ENCODE data around the gene RTN4RL1. TPM values are rescaled to one million over a fixed set of nuclear protein-coding genes. Genes with fewer than 3 reads are reported as not detected.

Gene RTN4RL1
- total and polyA plus RNA-seq, 2 of the 13 experiments (the other 11 are each of a cell fraction or from before 2014, with no cell fraction given) = 0.01 TPM; not detected in 1

DNA sequence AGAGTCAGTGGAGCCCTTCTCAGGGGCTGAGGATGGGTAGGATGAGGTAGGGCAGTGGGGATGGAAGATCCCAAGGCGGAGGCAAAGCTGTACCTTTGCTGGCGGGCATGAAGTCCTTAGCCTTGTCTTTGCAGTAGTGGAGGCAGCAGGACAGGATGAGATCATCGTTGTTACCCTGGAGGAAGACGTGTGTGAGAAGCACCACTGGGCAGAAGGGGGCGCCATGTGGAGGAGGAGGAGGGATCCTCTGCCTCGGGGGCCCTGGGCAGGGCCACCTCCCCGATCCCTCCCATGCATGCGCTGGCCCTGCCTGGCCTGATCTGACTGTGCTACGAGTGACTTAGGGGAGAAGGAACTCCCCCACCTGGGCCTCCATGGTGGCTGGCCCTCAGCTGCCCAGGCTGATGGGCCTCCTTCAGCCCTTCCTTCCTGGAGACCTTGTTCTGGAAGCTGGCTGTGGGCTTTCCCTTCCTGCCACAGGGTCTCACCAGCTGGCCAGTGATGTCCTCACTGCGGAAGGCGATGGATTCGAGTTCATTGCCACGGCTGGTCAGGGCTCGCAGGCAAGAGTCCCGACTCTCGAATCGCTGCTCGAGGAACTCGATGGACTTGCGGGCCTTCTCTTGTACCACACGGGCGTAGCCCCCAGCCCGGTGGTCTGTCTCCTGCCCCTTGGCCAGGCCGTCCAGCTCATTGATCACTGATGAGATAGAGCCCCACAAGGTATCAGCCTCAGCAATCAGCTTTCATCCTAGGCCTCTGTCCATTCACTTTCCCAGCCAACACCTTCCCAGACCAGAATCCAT is 40.0 kb upstream of the RTN4RL1 start:
- Histone ChIP-seq H3K27me3 (ENCODE audit: control insufficient read depth in 1 of 2, insufficient read depth in 2 of 2, low read length in 2 of 2) (no peaks in the 10 kb centered on the region), H2AFZ (ENCODE audit: low read length) (no peak overlapping the region), H4K20me1 (ENCODE audit: insufficient read depth, low read length) (no peaks in the 10 kb centered on the region), H3K4me1 (ENCODE audit: insufficient read depth, low read length) (peaks cover 38% of the 10 kb centered on the region), H3K9me3 (ENCODE audit: low read length) (no peaks in the 10 kb centered on the region), H3K27ac (ENCODE audit: extremely low read length, insufficient read depth, low read length) (no peak overlapping the region), H3K79me2 (ENCODE audit: insufficient read depth, low read length) (no peaks in the 10 kb centered on the region), H3K4me3 (replicated peaks in 1 of 3; ENCODE audit: insufficient read depth in 1 of 3, low read depth in 2 of 3, low read length in 3 of 3) (no peak overlapping the region), H3K9ac (ENCODE audit: insufficient read depth, low read depth, low read length) (no peak overlapping the region), H3K36me3 (replicated peaks in 1 of 2; ENCODE audit: control insufficient read depth in 1 of 2, insufficient read depth in 2 of 2, low read length in 2 of 2) (peaks cover 14 to 25% of the 10 kb centered on the region in 2 experiments), H3K4me2 (ENCODE audit: low read depth, low read length) (no peak overlapping the region)
- ATAC-seq (peak; percentile 15; the same call in 2 of the 3 replicates), DNase-seq (ENCODE audit: low spot score) (no peak), FAIRE-seq (no peak)
- intact Hi-C loops (cut with micrococcal nuclease; ENCODE audit: unreplicated experiment) = no loop called here
- POLR2A ChIA-PET = no interaction called here
- in situ Hi-C loops (cut with HindIII; ENCODE audit: extremely low pct_ligation_motif_present, low pct_unique_long_range_greater_than_20kb) = no loop called here
- CTCF ChIA-PET (ENCODE audit: low intra/inter-chr PET ratio, low total read pairs) = no interaction called here
- WGBS (ENCODE audit: low lambda C conversion rate) = 93% methylated on average over 18 of the region's 24 CpGs
- no TSS peak for BruUV-seq (replicated peaks)
- no peak for TF ChIP-seq CC2D1A (CRISPR knock-in tag; IDR thresholded peaks at IDR 0.05)
- no peak for TF ChIP-seq FOXC1 (CRISPR knock-in tag; IDR thresholded peaks at IDR 0.05; ENCODE audit: borderline replicate concordance)
- TF ChIP-seq NFRKB (IDR thresholded peaks at IDR 0.05) = no peak
- no peak for TF ChIP-seq ZNF354B (CRISPR knock-in tag; IDR thresholded peaks at IDR 0.05)
- TF ChIP-seq STAG1 (CRISPR knock-in tag; IDR thresholded peaks at IDR 0.05) = peak; percentile 28; the same call in 1 of the 2 replicates
- no peak for TF ChIP-seq ZSCAN29 (CRISPR knock-in tag; conservative IDR thresholded peaks at IDR 0.05)
- TF ChIP-seq, protein P1, sequence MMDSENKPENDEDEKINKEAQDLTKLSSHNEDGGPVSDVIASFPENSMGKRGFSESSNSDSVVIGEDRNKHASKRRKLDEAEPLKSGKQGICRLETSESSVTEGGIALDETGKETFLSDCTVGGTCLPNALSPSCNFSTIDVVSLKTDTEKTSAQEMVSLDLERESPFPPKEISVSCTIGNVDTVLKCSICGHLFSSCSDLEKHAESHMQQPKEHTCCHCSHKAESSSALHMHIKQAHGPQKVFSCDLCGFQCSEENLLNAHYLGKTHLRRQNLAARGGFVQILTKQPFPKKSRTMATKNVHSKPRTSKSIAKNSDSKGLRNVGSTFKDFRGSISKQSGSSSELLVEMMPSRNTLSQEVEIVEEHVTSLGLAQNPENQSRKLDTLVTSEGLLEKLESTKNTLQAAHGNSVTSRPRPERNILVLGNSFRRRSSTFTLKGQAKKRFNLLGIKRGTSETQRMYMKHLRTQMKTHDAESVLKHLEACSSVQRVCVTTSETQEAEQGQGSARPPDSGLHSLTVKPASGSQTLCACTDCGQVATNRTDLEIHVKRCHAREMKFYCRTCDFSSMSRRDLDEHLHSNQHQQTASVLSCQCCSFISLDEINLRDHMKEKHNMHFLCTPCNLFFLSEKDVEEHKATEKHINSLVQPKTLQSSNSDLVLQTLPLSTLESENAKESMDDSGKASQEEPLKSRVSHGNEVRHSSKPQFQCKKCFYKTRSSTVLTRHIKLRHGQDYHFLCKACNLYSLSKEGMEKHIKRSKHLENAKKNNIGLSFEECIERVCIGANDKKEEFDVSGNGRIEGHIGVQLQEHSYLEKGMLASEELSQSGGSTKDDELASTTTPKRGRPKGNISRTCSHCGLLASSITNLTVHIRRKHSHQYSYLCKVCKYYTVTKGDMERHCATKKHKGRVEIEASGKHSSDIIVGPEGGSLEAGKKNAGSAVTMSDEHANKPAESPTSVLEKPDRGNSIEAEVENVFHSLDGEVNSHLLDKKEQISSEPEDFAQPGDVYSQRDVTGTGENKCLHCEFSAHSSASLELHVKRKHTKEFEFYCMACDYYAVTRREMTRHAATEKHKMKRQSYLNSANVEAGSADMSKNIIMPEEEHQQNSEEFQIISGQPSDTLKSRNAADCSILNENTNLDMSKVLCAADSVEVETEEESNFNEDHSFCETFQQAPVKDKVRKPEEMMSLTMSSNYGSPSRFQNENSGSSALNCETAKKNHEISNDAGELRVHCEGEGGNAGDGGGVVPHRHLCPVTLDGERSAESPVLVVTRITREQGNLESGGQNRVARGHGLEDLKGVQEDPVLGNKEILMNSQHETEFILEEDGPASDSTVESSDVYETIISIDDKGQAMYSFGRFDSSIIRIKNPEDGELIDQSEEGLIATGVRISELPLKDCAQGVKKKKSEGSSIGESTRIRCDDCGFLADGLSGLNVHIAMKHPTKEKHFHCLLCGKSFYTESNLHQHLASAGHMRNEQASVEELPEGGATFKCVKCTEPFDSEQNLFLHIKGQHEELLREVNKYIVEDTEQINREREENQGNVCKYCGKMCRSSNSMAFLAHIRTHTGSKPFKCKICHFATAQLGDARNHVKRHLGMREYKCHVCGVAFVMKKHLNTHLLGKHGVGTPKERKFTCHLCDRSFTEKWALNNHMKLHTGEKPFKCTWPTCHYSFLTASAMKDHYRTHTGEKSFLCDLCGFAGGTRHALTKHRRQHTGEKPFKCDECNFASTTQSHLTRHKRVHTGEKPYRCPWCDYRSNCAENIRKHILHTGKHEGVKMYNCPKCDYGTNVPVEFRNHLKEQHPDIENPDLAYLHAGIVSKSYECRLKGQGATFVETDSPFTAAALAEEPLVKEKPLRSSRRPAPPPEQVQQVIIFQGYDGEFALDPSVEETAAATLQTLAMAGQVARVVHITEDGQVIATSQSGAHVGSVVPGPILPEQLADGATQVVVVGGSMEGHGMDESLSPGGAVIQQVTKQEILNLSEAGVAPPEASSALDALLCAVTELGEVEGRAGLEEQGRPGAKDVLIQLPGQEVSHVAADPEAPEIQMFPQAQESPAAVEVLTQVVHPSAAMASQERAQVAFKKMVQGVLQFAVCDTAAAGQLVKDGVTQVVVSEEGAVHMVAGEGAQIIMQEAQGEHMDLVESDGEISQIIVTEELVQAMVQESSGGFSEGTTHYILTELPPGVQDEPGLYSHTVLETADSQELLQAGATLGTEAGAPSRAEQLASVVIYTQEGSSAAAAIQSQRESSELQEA (CRISPR knock-in tag; IDR thresholded peaks at IDR 0.05; ENCODE audit: not compliant biosample characterization) = peak; percentile 52
- no peak for TF ChIP-seq ZBTB7A (CRISPR knock-in tag; IDR thresholded peaks at IDR 0.05)
- TF ChIP-seq, protein P2, sequence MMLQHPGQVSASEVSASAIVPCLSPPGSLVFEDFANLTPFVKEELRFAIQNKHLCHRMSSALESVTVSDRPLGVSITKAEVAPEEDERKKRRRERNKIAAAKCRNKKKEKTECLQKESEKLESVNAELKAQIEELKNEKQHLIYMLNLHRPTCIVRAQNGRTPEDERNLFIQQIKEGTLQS (CRISPR knock-in tag; IDR thresholded peaks at IDR 0.05) = peak; percentile 65
- TF ChIP-seq, protein P3, sequence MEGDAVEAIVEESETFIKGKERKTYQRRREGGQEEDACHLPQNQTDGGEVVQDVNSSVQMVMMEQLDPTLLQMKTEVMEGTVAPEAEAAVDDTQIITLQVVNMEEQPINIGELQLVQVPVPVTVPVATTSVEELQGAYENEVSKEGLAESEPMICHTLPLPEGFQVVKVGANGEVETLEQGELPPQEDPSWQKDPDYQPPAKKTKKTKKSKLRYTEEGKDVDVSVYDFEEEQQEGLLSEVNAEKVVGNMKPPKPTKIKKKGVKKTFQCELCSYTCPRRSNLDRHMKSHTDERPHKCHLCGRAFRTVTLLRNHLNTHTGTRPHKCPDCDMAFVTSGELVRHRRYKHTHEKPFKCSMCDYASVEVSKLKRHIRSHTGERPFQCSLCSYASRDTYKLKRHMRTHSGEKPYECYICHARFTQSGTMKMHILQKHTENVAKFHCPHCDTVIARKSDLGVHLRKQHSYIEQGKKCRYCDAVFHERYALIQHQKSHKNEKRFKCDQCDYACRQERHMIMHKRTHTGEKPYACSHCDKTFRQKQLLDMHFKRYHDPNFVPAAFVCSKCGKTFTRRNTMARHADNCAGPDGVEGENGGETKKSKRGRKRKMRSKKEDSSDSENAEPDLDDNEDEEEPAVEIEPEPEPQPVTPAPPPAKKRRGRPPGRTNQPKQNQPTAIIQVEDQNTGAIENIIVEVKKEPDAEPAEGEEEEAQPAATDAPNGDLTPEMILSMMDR (CRISPR knock-in tag; IDR thresholded peaks at IDR 0.05) = peak; percentile 45
- TF ChIP-seq, protein P4, sequence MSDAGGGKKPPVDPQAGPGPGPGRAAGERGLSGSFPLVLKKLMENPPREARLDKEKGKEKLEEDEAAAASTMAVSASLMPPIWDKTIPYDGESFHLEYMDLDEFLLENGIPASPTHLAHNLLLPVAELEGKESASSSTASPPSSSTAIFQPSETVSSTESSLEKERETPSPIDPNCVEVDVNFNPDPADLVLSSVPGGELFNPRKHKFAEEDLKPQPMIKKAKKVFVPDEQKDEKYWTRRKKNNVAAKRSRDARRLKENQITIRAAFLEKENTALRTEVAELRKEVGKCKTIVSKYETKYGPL (CRISPR knock-in tag; IDR thresholded peaks at IDR 0.05) = no peak
- no peak for TF ChIP-seq CHCHD3 (CRISPR knock-in tag; IDR thresholded peaks at IDR 0.05)
- TF ChIP-seq ZNF670 (CRISPR knock-in tag; IDR thresholded peaks at IDR 0.05; ENCODE audit: borderline replicate concordance) = no peak

Data from HepG2 (cell line).